Adipocyte (in vitro differentiated cells): ENCODE results near the gene HPN.
"Not testable (repeated sequence)": the region's sequence is repeated elsewhere in the genome, so short reads cannot be mapped to it uniquely, and the experiment has no call there.

Experiments
- DNase-seq: peaks from one replicate; pipeline ENCODE4 v3.0.0-alpha.2; 2015; ENCODE audit warnings: low read depth
- H3K27me3 ChIP-seq: replicated peaks from 2 replicates; pipeline ENCODE4 v1.7.0; 2013; ENCODE audit warnings: mild to moderate bottlenecking, low read length, moderate library complexity; ENCODE audit not compliant: control insufficient read depth, insufficient read depth
- H3K36me3 ChIP-seq: 2 replicates; pipeline ENCODE4 v1.7.0; 2013; ENCODE audit warnings: low read length, mild to moderate bottlenecking, moderate library complexity; ENCODE audit not compliant: control insufficient read depth, insufficient read depth, severe bottlenecking
- H3K4me1 ChIP-seq: 2 replicates; pipeline ENCODE4 v1.7.0; 2013; ENCODE audit warnings: mild to moderate bottlenecking, low read length, moderate library complexity; ENCODE audit not compliant: control insufficient read depth, insufficient read depth
- H3K4me3 ChIP-seq: 2 replicates; pipeline ENCODE4 v1.7.0; 2013; ENCODE audit warnings: mild to moderate bottlenecking, low read length, moderate library complexity
- H3K9ac ChIP-seq: 2 replicates; pipeline ENCODE4 v1.7.0; 2013; ENCODE audit warnings: mild to moderate bottlenecking, low read length, moderate library complexity
- H3K9me3 ChIP-seq: 2 replicates; pipeline ENCODE4 v1.7.0; 2013; ENCODE audit warnings: mild to moderate bottlenecking, low read length, moderate library complexity; ENCODE audit not compliant: control insufficient read depth

HPN gene

GRCh38 chr19:35011091-35011689 is 30.3 kb upstream of the HPN start:
- no peak overlapping the region for H3K4me3 ChIP-seq
- peaks cover 46% of the 10 kb centered on the region for H3K36me3 ChIP-seq
- H3K9ac ChIP-seq, result no peak overlapping the region
- H3K4me1 ChIP-seq, result no peaks in the 10 kb centered on the region
- no peaks in the 10 kb centered on the region for H3K27me3 ChIP-seq
- no peaks in the 10 kb centered on the region for H3K9me3 ChIP-seq
- DNase-seq, result no peak

DNA sequence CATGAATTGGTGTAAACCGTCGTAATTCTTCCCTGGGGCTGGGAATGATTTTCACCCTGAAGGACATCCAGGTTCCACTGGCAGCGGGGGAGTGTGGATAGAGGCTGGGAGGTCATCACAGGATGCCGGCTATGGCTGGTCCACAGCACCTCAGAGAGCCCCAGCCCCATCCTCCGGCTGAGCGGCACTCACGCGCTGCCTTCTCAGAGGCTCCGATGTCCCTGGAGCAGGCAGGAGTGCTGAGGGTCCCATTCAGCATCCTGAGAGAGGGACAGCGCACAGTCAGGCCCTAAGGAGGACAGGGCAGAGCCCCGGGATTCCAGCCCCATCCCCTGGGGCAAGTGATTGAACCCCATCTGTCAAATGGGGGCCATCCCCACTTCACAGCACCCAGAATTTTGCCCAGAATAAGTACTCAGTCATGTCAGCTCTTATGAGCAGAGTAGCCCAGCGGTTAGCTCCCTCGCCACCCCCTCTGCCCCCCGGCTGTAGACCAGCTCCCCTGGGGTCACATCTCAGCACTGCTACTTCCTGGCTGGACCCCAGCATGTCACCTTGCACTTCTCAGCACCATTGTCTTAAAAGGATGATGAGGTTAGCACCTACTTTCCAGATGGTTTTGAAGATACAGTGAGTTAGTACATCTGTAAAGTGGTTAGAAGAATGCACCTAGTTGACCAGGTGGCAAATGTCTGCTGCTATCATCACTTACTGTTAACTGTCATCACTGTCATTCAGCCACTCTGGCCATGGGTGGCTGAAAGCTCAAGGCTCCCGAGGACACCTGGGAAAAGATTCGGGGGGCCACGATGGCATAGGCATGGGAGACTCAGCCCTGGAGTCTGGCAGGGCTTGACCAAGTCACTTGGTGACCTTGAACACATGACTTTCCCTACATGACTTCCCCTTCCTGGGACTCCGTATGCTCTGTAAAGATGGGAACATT is 29.5 kb upstream of the HPN start:
- no peak for DNase-seq
- H3K36me3 ChIP-seq, result peaks cover 50% of the 10 kb centered on the region
- H3K9me3 ChIP-seq, result no peaks in the 10 kb centered on the region
- H3K9ac ChIP-seq, result no peak overlapping the region
- H3K27me3 ChIP-seq, result no peaks in the 10 kb centered on the region
- H3K4me3 ChIP-seq, result no peak overlapping the region
- H3K4me1 ChIP-seq, result no peaks in the 10 kb centered on the region

GRCh38 chr19:35013041-35013819 is 28.3 kb upstream of the HPN start:
- Histone ChIP-seq H3K36me3 (peaks cover 59% of the 10 kb centered on the region), H3K4me3 (no peak overlapping the region), H3K9me3 (no peaks in the 10 kb centered on the region), H3K9ac (no peak overlapping the region), H3K4me1 (no peaks in the 10 kb centered on the region), H3K27me3 (no peaks in the 10 kb centered on the region)
- DNase-seq, result peak; percentile 74

GRCh38 chr19:35013820-35014754 is 27.4 kb upstream of the HPN start:
- H3K36me3 ChIP-seq, result peaks cover 66% of the 10 kb centered on the region

DNA sequence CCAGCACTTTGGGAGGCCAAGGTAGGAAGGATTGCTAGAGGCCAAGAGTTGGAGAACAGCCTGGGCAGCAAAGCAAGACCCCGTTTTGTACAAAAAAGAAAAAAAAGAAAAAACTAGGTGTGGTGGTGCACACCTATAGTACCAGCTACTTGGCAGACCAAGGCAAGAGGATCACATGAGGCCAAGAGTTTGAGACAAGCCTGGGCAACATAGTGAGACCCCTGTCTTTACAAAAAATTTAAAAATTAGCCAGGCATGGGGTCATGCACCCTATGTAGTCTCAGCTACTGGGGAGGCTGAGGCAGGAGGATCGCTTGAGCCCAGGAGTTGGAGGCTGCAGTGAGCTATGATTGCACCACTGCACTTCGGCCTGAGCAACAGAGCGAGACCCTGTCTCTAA is 26.7 kb upstream of the HPN start:
- not testable (repeated sequence) for H3K27me3 ChIP-seq, DNase-seq, H3K4me1 ChIP-seq, H3K4me3 ChIP-seq, H3K9ac ChIP-seq, H3K9me3 ChIP-seq
- H3K36me3 ChIP-seq, result peaks cover 67% of the 10 kb centered on the region

More at GRCh38 chr19:35013820-35014754, 27.4 kb upstream of the HPN start:
- H3K9ac ChIP-seq, result no peak overlapping the region
- no peaks in the 10 kb centered on the region for H3K9me3 ChIP-seq
- H3K4me3 ChIP-seq, result no peak overlapping the region
- DNase-seq, result no peak
- no peaks in the 10 kb centered on the region for H3K4me1 ChIP-seq
- no peaks in the 10 kb centered on the region for H3K27me3 ChIP-seq

DNA sequence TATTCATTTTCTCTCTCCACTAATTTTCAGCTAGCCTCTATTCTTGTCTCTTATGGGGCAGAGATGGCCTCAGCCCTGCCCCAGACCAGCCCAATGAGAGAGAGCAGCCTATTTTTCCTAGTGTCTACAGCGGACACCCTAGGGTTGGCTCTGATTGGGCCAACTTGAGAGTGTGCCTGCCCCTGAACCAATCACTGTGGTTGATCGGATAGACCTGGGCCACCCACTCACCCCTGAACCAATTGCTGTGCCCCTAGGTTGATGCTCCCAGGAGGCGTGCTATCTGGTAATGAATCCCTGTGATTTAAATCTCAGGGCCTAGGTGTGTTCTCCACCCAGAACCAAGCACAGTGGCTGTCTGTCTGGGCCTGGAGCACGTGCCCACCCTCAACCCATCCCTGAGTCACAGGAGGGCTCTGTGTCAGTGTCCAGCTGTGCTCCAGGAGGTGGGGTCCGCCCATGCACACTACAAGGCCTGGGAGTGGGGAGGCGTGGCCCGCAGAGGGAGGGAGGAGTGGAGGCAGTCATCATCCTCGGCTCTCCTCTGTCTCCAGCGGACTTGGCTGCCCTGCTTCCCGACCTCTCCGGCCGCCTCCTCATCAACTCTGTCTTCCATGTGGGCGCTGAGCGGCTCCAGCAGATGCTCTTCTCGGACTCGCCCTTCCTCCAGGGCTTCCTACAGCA is 26.1 kb upstream of the HPN start:
- Histone ChIP-seq H3K36me3 (peaks cover 67% of the 10 kb centered on the region), H3K9ac (no peak overlapping the region), H3K27me3 (no peaks in the 10 kb centered on the region), H3K4me3 (no peak overlapping the region), H3K4me1 (no peaks in the 10 kb centered on the region), H3K9me3 (no peaks in the 10 kb centered on the region)
- DNase-seq, result no peak

- DNase-seq, result no peak
- no peak overlapping the region for H3K9ac ChIP-seq
- H3K4me3 ChIP-seq, result no peak overlapping the region
- H3K27me3 ChIP-seq, result no peaks in the 10 kb centered on the region
- no peaks in the 10 kb centered on the region for H3K4me1 ChIP-seq
- H3K36me3 ChIP-seq, result peaks cover 69% of the 10 kb centered on the region
- H3K9me3 ChIP-seq, result no peaks in the 10 kb centered on the region
Measured at GRCh38 chr19:35015954-35016351, 25.6 kb upstream of the HPN start.

DNA sequence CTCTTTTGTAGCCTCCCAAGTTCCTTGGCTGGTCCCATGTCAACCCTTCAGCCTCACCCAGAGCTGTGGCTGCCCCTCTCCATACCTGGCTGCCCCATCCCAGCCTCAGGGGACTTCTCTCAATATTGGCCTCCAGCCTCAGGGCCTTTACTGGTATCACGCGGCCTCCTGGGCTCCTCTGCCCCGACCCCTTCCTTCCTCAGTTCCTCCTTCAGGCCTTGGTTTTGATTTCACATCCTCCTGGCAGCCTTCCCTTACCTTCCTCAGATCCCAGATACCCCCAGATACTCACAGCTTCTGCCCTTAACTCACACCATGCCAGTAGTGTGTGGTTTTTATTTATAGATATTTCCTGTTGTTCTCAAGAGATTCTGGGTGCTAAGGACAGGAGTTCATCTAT is 24.0 kb upstream of the HPN start:
- Histone ChIP-seq H3K27me3 (no peaks in the 10 kb centered on the region), H3K9ac (no peak overlapping the region), H3K4me3 (no peak overlapping the region), H3K9me3 (no peaks in the 10 kb centered on the region), H3K36me3 (peaks cover 69% of the 10 kb centered on the region), H3K4me1 (no peaks in the 10 kb centered on the region)
- no peak for DNase-seq

GRCh38 chr19:35018379-35018778 is 23.1 kb upstream of the HPN start:
- Histone ChIP-seq H3K4me3 (no peak overlapping the region), H3K9me3 (no peaks in the 10 kb centered on the region), H3K36me3 (peaks cover 74% of the 10 kb centered on the region), H3K27me3 (no peaks in the 10 kb centered on the region), H3K9ac (no peak overlapping the region), H3K4me1 (no peaks in the 10 kb centered on the region)
- DNase-seq, result no peak

DNA sequence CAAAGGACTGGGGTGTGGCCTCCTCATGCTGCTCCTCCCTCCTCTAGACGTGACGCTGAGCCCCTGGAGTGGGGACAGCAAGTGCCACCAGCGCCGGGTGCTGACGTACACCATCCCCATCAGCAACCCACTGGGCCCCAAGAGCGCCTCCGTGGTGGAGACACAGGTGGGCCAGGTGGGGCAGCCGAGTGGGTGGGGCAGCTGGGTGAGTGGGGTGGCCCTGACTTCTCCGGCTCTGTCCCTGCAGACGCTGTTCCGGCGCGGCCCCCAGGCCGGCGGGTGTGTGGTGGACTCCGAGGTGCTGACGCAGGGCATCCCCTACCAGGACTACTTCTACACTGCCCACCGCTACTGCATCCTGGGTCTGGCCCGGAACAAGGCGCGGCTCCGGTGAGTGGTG is 22.4 kb upstream of the HPN start:
- Histone ChIP-seq H3K36me3 (peaks cover 80% of the 10 kb centered on the region), H3K9ac (no peak overlapping the region), H3K4me3 (no peak overlapping the region), H3K9me3 (no peaks in the 10 kb centered on the region), H3K4me1 (no peaks in the 10 kb centered on the region), H3K27me3 (no peaks in the 10 kb centered on the region)
- no peak for DNase-seq
